ENCODE measurements around the gene HCN1. TPM values are rescaled to one million over a fixed set of nuclear protein-coding genes. Genes with fewer than 3 reads are reported as not detected.

HCN1 gene
- total RNA-seq, 4 donors from 2014 or later = 0.22 TPM; not detected in 3

- no peak for TF ChIP-seq CTCF (IDR thresholded peaks at IDR 0.05; ENCODE audit: low read depth)
These were observed 1.8 kb downstream of the HCN1 start for GRCh38 chr5:45694255-45694814.

- TF ChIP-seq CTCF (IDR thresholded peaks at IDR 0.05; ENCODE audit: low read depth) = no peak
These were observed 3.7 kb downstream of the HCN1 start for GRCh38 chr5:45692481-45692880.

- no peak for TF ChIP-seq CTCF (IDR thresholded peaks at IDR 0.05; ENCODE audit: low read depth)
These were observed 4.5 kb downstream of the HCN1 start for GRCh38 chr5:45691656-45692055.

- no peak for TF ChIP-seq CTCF (IDR thresholded peaks at IDR 0.05; ENCODE audit: low read depth)
These were observed 8.5 kb downstream of the HCN1 start for GRCh38 chr5:45687701-45688100.

- TF ChIP-seq CTCF (IDR thresholded peaks at IDR 0.05; ENCODE audit: low read depth) = no peak
These were observed 9.6 kb downstream of the HCN1 start for GRCh38 chr5:45686620-45687019.

GRCh38 chr5:45684118-45684517, 12.1 kb downstream of the HCN1 start:
- no peak for TF ChIP-seq CTCF (IDR thresholded peaks at IDR 0.05; ENCODE audit: low read depth)

GRCh38 chr5:45680950-45681349, 15.2 kb downstream of the HCN1 start:
- no peak for TF ChIP-seq CTCF (IDR thresholded peaks at IDR 0.05; ENCODE audit: low read depth)

Data from subcutaneous adipose tissue (tissue), 4 donors.